Esophagus (tissue), 2 donors: ENCODE results near the gene DNAJB1. TPM values are rescaled to one million over a fixed set of nuclear protein-coding genes. Genes with fewer than 3 reads are reported as not detected.

Experiments
- H3K27ac ChIP-seq, 2 donors: one replicate each; pipeline ENCODE4 v1.5.1; 2013; ENCODE audit warnings: low read depth in 2 of 2, mild to moderate bottlenecking in 2 of 2, inconsistent platforms in 1 of 2, low read length in 1 of 2, moderate library complexity in 1 of 2
- H3K27me3 ChIP-seq, 2 donors: one replicate each; pipeline ENCODE4 v1.6.1; 2013; ENCODE audit warnings: low read length in 2 of 2, control low read depth in 1 of 2, mild to moderate bottlenecking in 1 of 2; ENCODE audit not compliant: insufficient read depth in 2 of 2, control insufficient read depth in 1 of 2
- H3K36me3 ChIP-seq, 2 donors: one replicate each; pipeline ENCODE4 v1.6.1; 2013; ENCODE audit warnings: low read length in 1 of 2; ENCODE audit not compliant: control insufficient read depth in 2 of 2, insufficient read depth in 2 of 2
- H3K4me1 ChIP-seq, 2 donors: one replicate each; pipeline ENCODE4 v1.6.1; 2013; ENCODE audit warnings: low read length in 1 of 2; ENCODE audit not compliant: control insufficient read depth in 2 of 2, insufficient read depth in 2 of 2
- H3K4me3 ChIP-seq, 2 donors: one replicate each; pipeline ENCODE4 v1.5.1; 2013; ENCODE audit warnings: low read length in 2 of 2, mild to moderate bottlenecking in 2 of 2, low read depth in 1 of 2, moderate library complexity in 1 of 2
- H3K9me3 ChIP-seq, 2 donors: one replicate each; pipeline ENCODE4 v1.6.1; 2013; ENCODE audit warnings: mild to moderate bottlenecking in 2 of 2, low read depth in 1 of 2, low read length in 1 of 2, moderate library complexity in 1 of 2; ENCODE audit not compliant: control insufficient read depth in 2 of 2, insufficient read depth in 1 of 2
- WGBS, 2 donors: extraction: QIAGEN DNeasy Blood & Tissue Kit; methylation state at CpG; one replicate each; pipeline ENCODE4 v1.1.7; 2013; 5-methylcytosine and 5-hydroxymethylcytosine counted together
- polyA plus RNA-seq, 2 donors: library from polyadenylated mRNA; stranded (reverse); fragments of 200-250 nt; gene quantifications; one replicate each; pipeline ENCODE4 v1.2.3, GENCODE V29; 2013
- donor health status: healthy with polysubstance abuse.
- donor health status: Bipolar disorder and iron deficiency.

The DNAJB1 gene
- polyA plus RNA-seq, 2 donors, result 249 to 309 TPM

- Histone ChIP-seq H3K36me3 (peaks cover 0 to 40% of the 10 kb centered on the region in 2 donors), H3K4me1 (peaks cover 9 to 34% of the 10 kb centered on the region in 2 donors), H3K9me3 (no peaks in the 10 kb centered on the region), H3K27ac (peak overlapping the region; percentile 91 to 96), H3K4me3 (no peak overlapping the region), H3K27me3 (no peaks in the 10 kb centered on the region)
- 70 to 73% methylated on average over 19 to 23 of the region's 23 CpGs for WGBS, 2 donors
Observed at GRCh38 chr19:14562660-14563589, 44.7 kb upstream of the DNAJB1 start.

GRCh38 chr19:14561847-14562351 lies 43.7 kb upstream of the DNAJB1 start:
- Histone ChIP-seq H3K36me3 (peaks cover 0 to 33% of the 10 kb centered on the region in 2 donors), H3K4me3 (no peak overlapping the region), H3K27ac (peak overlapping the region; percentile 91 to 96), H3K4me1 (peaks cover 9 to 34% of the 10 kb centered on the region in 2 donors), H3K27me3 (no peaks in the 10 kb centered on the region), H3K9me3 (no peaks in the 10 kb centered on the region)
- 37 to 42% methylated on average over 22 of the region's 22 CpGs for WGBS, 2 donors

DNA sequence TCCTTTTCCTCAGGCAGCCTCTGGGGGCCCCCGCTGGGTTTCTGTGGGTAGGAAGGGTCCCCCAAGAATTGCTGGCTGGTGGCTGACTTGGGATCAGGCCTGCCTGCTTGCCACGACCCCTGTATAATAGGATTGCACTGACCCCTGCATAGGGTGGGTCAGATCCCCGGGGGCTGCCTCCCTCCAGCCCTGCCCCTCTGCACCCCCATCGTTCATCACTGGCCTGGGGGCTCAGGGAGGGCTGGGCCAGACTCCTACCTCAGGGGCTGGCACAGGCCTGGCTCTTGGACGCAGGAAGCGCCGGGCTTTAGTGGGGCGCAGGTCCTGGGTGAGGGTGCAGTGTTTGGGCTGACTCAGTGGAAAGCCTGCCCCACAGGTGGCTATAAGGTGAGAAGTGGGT lies 43.1 kb upstream of the DNAJB1 start:
- WGBS, 2 donors, result 52 to 61% methylated on average over 8 of the region's 8 CpGs
- Histone ChIP-seq H3K27me3 (no peaks in the 10 kb centered on the region), H3K4me3 (no peak overlapping the region), H3K9me3 (no peaks in the 10 kb centered on the region), H3K27ac (peak overlapping the region; percentile 91 to 96), H3K36me3 (peaks cover 0 to 28% of the 10 kb centered on the region in 2 donors), H3K4me1 (peaks cover 9 to 38% of the 10 kb centered on the region in 2 donors)

DNA sequence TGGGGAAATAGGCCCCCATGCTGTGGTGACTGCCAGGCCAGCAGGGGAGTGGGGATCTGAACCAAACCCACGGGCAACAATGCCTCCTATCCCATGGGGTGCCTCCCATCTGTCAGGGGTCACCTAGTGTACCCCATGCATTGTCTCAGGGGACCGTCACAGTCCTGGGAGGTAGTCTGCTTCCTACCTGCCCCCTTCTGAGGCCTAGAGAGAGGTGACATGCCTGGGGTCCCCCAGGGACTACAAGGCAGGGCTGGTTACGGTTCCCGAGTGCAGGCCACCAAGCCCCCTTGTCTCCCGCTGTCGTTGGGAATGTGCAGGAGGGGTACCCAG lies 42.5 kb upstream of the DNAJB1 start:
- Histone ChIP-seq H3K27ac (peak overlapping the region; percentile 91 to 96), H3K36me3 (peaks cover 0 to 23% of the 10 kb centered on the region in 2 donors)
- 80 to 85% methylated on average over 6 of the region's 6 CpGs for WGBS, 2 donors

DNA sequence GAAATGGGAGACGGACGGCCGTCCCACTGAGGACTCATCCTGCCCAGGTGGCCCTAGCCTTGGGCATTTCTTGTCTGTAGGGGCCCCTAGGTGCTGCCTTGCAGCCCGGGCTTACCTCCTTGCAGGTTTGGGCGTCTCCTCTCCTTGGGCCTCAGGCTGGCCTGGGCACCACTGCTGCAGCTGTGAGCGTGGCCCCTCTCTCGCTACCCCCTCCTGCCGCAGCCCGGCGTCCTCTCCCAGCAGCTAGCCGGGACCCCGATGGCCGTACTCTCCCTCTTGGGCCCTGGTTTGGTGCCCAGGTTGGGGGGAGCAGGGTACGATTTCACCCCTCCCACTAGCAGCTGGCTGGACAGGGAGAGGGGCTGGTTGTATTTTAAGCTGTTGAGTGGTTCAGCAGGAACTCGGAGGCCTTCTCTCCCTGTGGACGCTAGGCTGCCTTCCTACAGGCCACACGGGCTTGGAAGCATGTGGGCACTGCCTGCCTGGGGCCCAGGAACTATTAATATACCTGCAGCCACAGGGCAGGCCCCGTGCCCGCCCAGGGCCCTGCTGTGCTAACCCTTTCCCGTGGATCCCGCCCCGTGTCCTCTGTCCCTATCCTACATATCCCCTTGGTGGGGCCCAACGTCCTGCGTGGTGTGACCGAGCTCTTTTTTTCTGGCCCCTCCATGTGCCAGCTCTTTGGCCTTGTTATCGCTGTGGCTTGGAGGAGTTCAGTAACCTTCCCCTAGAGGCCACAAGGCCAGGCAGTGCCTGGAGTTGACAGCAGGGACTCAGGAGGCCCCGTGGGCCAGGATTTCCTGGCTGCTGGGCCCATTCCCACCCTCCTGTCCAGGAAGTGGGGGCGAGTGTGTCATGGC lies 41.9 kb upstream of the DNAJB1 start:
- Histone ChIP-seq H3K36me3 (peaks cover 0 to 19% of the 10 kb centered on the region in 2 donors), H3K4me1 (peaks cover 9 to 43% of the 10 kb centered on the region in 2 donors), H3K27me3 (no peaks in the 10 kb centered on the region), H3K9me3 (no peaks in the 10 kb centered on the region), H3K27ac (peak overlapping the region; percentile 91 to 96), H3K4me3 (no peak overlapping the region)
- 63 to 68% methylated on average over 28 of the region's 28 CpGs for WGBS, 2 donors

More for the DNA sequence above, 42.5 kb upstream of the DNAJB1 start:
- H3K4me3 ChIP-seq, result no peak overlapping the region
- H3K9me3 ChIP-seq, result no peaks in the 10 kb centered on the region
- no peaks in the 10 kb centered on the region for H3K27me3 ChIP-seq
- peaks cover 9 to 42% of the 10 kb centered on the region in 2 donors for H3K4me1 ChIP-seq

DNA sequence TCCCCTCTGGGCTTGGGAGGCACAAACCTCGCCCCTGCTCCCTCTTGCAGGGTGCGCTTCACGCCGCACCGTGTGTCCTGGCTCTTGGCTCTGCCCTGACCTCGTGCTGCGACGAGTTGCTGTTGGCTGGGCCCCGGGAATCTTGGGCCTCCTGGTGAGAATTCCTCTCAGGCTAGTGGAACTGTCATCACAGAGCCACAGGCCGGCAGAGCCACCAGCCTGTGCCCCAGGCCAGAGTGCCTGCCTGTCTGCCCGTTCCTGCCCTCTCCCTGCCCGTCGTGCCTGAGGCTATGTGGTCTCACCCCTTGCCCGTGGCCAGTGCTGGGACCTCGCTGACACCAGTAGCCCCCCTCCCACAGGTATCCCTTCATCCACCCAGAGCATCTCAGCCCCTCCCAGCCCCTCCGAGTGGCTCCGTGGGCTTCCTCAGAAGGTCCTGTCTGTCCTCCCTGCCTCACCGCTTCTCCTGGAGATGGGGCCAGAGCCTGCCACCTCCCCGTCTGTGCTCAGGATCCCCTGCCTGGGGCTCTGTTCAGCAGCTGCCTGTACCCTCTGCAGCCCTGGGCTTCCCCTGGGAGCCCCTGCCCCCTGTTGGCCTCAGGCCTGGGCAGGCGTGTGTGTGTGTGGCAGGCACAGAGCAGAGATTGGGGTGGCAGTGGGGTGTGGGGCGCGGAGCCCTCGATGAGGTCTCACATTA lies 40.3 kb upstream of the DNAJB1 start:
- Histone ChIP-seq H3K4me1 (peaks cover 11 to 52% of the 10 kb centered on the region in 2 donors), H3K27me3 (no peaks in the 10 kb centered on the region), H3K36me3 (peaks cover 0 to 9% of the 10 kb centered on the region in 2 donors), H3K9me3 (no peaks in the 10 kb centered on the region), H3K4me3 (no peak overlapping the region), H3K27ac (peak overlapping the region; percentile 28 to 71)
- 59 to 72% methylated on average over 23 of the region's 23 CpGs for WGBS, 2 donors

GRCh38 chr19:14556662-14557188 lies 38.5 kb upstream of the DNAJB1 start:
- no peaks in the 10 kb centered on the region for H3K9me3 ChIP-seq
- 9 to 12% methylated on average over 18 of the region's 18 CpGs for WGBS, 2 donors
- H3K36me3 ChIP-seq, result peaks cover 0 to 10% of the 10 kb centered on the region in 2 donors
- H3K4me1 ChIP-seq, result peaks cover 14 to 53% of the 10 kb centered on the region in 2 donors
- peak overlapping the region; percentile 81 to 89 for H3K27ac ChIP-seq
- H3K27me3 ChIP-seq, result no peaks in the 10 kb centered on the region
- peak overlapping the region in 1 of 2 donors; percentile 18 for H3K4me3 ChIP-seq

DNA sequence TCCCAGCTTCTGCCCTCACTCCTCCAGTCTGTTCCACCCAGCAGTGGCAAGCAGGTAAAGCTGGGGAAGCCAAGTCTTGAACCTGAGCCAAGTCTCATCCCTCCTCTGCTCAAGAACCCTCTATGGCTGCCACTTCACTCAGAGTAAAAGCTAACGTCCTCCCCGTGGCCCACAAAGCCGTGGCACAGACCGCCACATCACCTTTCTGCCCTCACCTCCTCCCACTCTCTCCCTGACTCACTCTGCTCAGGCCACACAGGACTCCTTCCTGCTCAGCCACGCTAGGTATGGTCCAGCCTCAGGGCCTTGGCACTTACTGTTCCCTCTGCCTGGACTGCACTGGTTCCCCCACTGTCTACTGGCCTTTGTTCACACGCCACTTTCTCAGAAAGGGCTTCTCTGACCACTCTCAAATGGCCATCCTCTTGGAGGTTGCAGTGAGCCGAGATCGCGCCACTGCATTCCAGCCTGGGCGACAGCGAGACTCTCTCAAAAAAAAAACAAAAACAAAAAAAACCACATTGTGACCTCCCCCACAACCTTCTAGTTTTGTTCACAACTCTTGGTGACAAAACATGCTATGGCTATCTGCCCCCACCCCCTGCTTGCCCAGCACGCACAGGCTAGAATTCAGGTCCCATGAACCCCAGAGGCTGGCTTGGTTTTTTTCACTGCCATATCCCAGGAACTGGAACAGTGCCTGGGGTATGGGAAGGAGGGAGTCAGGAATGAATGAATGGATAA lies 37.9 kb upstream of the DNAJB1 start:
- no peaks in the 10 kb centered on the region for H3K9me3 ChIP-seq
- no peak overlapping the region for H3K4me3 ChIP-seq
- H3K36me3 ChIP-seq, result peaks cover 0 to 10% of the 10 kb centered on the region in 2 donors
- no peaks in the 10 kb centered on the region for H3K27me3 ChIP-seq
- peak overlapping the region; percentile 81 to 89 for H3K27ac ChIP-seq
- peaks cover 11 to 53% of the 10 kb centered on the region in 2 donors for H3K4me1 ChIP-seq
- WGBS, 2 donors, result 62 to 73% methylated on average over 12 of the region's 12 CpGs
